ENCODE data around the gene IFNL1.
"Not testable (repeated sequence)": the region's sequence is repeated elsewhere in the genome, so short reads cannot be mapped to it uniquely, and the experiment has no call there.

Gene IFNL1

GRCh38 chr19:39270036-39270871, 26.0 kb upstream of the IFNL1 start:
- peak; percentile 30 for DNase-seq

DNA sequence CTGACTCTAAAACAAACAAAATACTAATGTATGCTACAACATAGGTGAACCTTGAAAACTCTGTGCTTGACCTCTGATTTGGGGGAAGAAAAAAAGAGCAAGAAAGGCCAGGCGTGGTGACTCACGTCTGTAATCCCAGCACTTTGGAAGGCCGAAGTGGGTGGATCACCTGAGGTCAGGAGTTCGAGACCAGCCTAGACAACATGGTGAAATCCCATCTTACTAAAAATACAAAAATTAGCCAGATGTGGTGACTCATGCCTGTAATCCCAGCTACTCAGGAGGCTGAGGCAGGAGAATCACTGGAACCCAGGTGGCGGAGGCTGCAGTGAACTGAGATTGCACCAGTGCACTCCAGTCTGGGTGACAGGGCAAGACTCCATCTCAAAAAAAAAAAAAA, 22.3 kb upstream of the IFNL1 start:
- not testable (repeated sequence) for DNase-seq

GRCh38 chr19:39275578-39275977, 20.6 kb upstream of the IFNL1 start:
- DNase-seq: no peak

GRCh38 chr19:39276740-39277139, 19.5 kb upstream of the IFNL1 start:
- DNase-seq: no peak

DNA sequence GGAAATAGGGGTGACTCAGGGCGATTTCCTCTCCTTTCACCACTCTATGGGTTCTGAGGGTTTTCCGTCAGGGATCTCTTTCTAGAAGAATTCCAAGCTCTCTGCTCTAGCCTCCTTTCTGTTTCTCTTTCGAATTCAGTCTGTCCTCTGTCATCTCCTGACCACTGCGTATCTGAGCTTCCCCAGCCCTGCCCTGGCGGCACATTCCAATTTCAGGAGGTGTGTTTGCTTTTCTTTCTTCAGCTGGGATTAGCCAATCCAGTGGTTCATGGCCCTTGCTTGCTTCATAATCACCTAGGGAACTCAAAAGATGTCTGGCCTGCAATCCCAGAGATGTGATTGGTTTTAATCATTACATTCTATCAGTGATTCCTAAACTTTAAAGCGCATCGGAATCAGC, 18.6 kb upstream of the IFNL1 start:
- no peak for DNase-seq

GRCh38 chr19:39282021-39282420, 14.2 kb upstream of the IFNL1 start:
- DNase-seq: no peak

GRCh38 chr19:39284032-39284431, 12.2 kb upstream of the IFNL1 start:
- no peak for DNase-seq

DNA sequence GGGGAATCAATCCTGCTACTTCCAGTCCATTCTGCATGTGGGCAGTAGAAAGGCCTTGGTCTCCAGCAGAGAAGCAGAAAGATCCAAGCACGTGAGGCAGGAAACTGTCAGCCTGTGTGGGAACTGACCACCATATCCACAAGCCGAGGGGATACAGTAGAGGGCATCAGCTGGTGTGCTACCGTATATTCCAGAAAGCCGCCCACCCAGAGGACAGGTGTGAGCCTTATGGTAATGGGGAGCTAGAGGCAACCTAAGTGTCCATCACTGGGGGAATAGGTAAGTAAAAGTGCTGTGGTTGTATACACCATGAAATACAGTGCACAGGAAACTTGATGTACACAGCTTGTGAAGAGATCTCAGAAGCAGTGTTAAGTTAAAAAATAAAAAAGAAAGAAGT, 2.8 kb upstream of the IFNL1 start:
- no peak for DNase-seq

GRCh38 chr19:39296906-39297305, 699 bp downstream of the IFNL1 start:
- no peak for DNase-seq

DNA sequence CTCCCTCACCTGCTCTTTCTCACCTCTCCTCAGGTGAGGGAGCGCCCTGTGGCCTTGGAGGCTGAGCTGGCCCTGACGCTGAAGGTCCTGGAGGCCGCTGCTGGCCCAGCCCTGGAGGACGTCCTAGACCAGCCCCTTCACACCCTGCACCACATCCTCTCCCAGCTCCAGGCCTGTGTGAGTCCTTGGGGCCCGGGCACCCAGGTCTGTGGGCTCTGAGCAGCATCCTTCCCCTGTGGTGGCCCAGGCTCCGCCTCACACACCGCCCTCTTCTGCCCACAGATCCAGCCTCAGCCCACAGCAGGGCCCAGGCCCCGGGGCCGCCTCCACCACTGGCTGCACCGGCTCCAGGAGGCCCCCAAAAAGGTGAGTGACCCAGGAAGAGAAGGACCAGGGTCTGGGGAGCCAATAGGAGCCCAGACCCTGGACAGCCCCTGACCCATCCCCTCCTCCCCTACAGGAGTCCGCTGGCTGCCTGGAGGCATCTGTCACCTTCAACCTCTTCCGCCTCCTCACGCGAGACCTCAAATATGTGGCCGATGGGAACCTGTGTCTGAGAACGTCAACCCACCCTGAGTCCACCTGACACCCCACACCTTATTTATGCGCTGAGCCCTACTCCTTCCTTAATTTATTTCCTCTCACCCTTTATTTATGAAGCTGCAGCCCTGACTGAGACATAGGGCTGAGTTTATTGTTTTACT, 1.9 kb downstream of the IFNL1 start:
- DNase-seq: no peak

- DNase-seq: no peak
Measured at GRCh38 chr19:39299404-39299803, 3.2 kb downstream of the IFNL1 start.

GRCh38 chr19:39299832-39300231, 3.6 kb downstream of the IFNL1 start:
- no peak for DNase-seq

- no peak for DNase-seq
Measured at GRCh38 chr19:39301021-39301420, 4.8 kb downstream of the IFNL1 start.

- no peak for DNase-seq
Measured at GRCh38 chr19:39301562-39301961, 5.4 kb downstream of the IFNL1 start.

DNA sequence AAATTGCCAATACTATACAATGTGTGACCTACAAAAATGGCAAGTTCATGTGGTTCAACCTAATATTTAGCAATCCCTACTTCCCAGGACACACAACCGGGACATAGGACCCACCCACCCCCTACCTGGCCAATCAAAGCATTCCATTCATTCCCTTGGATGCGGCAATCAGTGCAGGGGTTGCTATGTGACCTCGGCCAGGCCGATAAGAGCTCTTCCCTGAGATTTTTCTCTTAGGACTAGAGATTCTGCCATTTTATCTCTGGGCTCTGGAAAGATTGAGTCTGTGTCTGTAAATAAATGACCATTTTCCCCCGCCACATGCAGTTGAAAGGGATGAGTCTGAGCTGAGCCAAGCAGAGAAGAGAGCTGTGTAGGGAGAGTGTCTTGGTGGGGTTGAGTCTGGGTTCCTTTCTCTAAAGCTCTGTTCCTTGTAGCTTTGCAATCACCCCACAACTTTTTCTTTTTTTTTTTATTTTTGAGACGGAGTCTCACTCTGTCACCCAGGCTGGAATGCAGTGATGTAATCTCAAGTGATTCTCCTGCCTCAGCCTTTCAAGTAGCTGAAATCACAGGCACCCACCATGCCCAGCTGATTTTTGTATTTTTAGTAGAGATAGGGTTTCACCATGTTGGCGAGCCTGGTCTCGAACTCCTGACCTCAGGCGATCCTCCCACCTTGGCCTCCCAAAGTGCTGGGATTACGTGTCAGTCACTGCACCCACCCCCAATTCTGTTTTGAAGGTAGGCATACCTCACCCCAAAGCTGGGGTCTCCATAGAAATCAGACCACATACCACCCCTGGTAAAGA, 7.4 kb downstream of the IFNL1 start:
- no peak for DNase-seq

GRCh38 chr19:39304185-39304513, 7.9 kb downstream of the IFNL1 start:
- DNase-seq: no peak

GRCh38 chr19:39304701-39305571, 8.7 kb downstream of the IFNL1 start:
- no peak for DNase-seq

DNA sequence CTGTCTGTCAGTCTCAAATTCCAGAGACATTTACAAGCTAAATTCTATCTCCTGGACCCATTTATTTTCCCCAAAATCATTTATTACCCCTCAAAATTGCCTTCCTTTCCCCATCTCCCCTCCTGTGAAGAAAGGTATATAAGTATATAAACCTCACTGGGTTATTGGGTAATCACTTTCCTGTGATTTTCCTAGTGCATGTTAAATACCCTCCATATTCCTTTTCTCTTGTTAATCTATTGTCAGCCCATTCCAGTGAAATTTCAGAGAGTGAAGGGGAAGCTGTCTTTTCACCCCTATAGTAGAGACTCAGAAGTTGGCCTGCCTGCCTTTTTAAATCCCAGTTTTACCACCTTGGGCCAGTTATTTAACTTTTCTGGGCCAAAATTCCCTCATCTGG, 9.9 kb downstream of the IFNL1 start:
- no peak for DNase-seq

GRCh38 chr19:39307046-39307821, 11.0 kb downstream of the IFNL1 start:
- DNase-seq: peak; percentile 51

GRCh38 chr19:39307822-39308530, 11.8 kb downstream of the IFNL1 start:
- no peak for DNase-seq

Measured in right hindlimb (tissue), 1 donor.